Mucosa of rectum (tissue), 2 donors: ENCODE results near the gene DACT1.
A peak's percentile ranks its signal among the peaks of the same experiment; 100 is the strongest.

ENCODE experiments used
- H3K27ac ChIP-seq, 2 donors: one replicate each; pipeline ENCODE4 v1.7.0; 2013; ENCODE audit warnings: inconsistent platforms in 2 of 2, low read depth in 2 of 2, low read length in 2 of 2
- H3K27me3 ChIP-seq, 2 donors: one replicate each; pipeline ENCODE4 v1.7.0; 2013; ENCODE audit warnings: low read length in 2 of 2; ENCODE audit not compliant: control insufficient read depth in 2 of 2, insufficient read depth in 2 of 2
- H3K36me3 ChIP-seq, 2 donors: one replicate each; pipeline ENCODE4 v1.7.0; 2013; ENCODE audit warnings: low read length in 2 of 2; ENCODE audit not compliant: control insufficient read depth in 2 of 2, insufficient read depth in 2 of 2
- H3K4me1 ChIP-seq, 2 donors: one replicate each; pipeline ENCODE4 v1.7.0; 2013; ENCODE audit warnings: low read length in 2 of 2, mild to moderate bottlenecking in 1 of 2; ENCODE audit not compliant: control insufficient read depth in 2 of 2, insufficient read depth in 2 of 2
- H3K4me3 ChIP-seq, 2 donors: one replicate each; pipeline ENCODE4 v1.7.0; 2013; ENCODE audit warnings: low read length in 2 of 2
- H3K9ac ChIP-seq, 2 donors: one replicate each; pipeline ENCODE4 v1.7.0; 2013; ENCODE audit warnings: low read length in 2 of 2, low read depth in 1 of 2, mild to moderate bottlenecking in 1 of 2
- H3K9me3 ChIP-seq, 2 donors: one replicate each; pipeline ENCODE4 v1.7.0; 2013; ENCODE audit warnings: low read length in 2 of 2; ENCODE audit not compliant: control insufficient read depth in 2 of 2
- donor health status: healthy.
- donor health status: Normal muscosa, but diverticular disease.

The DACT1 gene

DNA sequence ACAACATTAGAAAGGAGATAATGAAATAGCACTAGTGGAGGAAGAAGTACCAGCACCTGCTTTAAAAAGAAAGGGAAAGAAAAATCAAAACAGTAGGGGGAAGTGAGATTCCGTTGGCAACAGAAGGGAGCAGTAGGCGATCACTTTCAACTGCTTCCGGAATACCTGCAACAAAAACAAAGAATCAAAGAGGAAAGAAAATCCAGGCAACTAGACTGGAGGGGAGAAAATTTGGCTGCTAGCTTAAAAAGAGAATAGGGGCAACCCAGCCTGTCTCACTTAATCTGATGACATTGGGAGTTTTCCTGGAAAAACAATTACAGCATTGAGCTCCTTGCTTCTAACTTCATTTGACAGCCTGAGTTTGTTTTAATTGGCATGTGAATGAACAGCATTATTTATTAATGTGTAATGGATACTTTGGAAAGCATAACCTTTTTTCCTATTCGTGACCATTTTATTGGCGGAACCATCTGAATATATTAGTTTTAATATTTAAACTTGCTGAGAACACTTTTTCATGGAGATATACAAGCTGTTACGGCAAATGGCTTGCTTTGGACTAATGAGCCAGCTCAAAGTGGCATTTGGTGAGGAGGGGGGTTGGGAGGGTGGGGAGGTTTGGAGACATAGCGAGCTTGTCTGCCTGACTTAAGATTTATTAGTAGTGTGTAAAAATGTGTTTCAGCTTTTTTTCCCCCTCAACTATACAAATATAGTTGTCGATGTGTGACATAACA, 2.5 kb upstream of the DACT1 start:
- no peak overlapping the region for H3K9ac ChIP-seq
- no peak overlapping the region for H3K4me3 ChIP-seq
- H3K27ac ChIP-seq = no peak overlapping the region
- H3K27me3 ChIP-seq = peaks cover 3% of the 10 kb centered on the region in 2 donors
- H3K36me3 ChIP-seq = no peaks in the 10 kb centered on the region
- peaks cover 10 to 12% of the 10 kb centered on the region in 2 donors for H3K4me1 ChIP-seq
- no peaks in the 10 kb centered on the region for H3K9me3 ChIP-seq

DNA sequence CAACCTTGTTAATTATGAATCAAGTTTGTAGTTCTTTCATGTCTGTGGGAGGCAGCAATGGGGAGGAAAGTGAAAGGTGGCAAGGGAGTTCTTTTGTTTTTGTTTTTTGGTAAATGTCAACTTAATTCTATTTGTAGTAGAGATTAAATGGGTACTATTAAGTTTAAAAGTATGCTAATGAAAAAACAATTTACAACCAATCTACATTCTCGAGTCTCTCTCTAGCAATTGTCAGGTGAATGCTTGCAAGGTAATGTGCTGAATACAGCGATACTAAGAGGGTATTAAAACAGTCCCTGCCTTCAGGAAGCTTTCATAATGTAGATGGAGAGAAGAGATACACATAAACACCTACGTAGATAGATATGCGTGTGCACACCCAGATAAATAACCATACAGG, 1.6 kb upstream of the DACT1 start:
- Histone ChIP-seq H3K4me1 (peaks cover 10 to 12% of the 10 kb centered on the region in 2 donors), H3K27ac (no peak overlapping the region), H3K9ac (no peak overlapping the region), H3K4me3 (no peak overlapping the region), H3K27me3 (peaks cover 3% of the 10 kb centered on the region in 2 donors), H3K9me3 (no peaks in the 10 kb centered on the region), H3K36me3 (no peaks in the 10 kb centered on the region)

GRCh38 chr14:58637040-58637390, 747 bp upstream of the DACT1 start:
- Histone ChIP-seq H3K27me3 (peaks cover 3% of the 10 kb centered on the region in 2 donors), H3K9ac (peak overlapping the region in 1 of 2 donors; percentile 14), H3K9me3 (no peaks in the 10 kb centered on the region), H3K36me3 (no peaks in the 10 kb centered on the region), H3K4me3 (peak overlapping the region; percentile 50 to 76), H3K4me1 (peaks cover 10 to 12% of the 10 kb centered on the region in 2 donors), H3K27ac (peak overlapping the region; percentile 61 to 72)

DNA sequence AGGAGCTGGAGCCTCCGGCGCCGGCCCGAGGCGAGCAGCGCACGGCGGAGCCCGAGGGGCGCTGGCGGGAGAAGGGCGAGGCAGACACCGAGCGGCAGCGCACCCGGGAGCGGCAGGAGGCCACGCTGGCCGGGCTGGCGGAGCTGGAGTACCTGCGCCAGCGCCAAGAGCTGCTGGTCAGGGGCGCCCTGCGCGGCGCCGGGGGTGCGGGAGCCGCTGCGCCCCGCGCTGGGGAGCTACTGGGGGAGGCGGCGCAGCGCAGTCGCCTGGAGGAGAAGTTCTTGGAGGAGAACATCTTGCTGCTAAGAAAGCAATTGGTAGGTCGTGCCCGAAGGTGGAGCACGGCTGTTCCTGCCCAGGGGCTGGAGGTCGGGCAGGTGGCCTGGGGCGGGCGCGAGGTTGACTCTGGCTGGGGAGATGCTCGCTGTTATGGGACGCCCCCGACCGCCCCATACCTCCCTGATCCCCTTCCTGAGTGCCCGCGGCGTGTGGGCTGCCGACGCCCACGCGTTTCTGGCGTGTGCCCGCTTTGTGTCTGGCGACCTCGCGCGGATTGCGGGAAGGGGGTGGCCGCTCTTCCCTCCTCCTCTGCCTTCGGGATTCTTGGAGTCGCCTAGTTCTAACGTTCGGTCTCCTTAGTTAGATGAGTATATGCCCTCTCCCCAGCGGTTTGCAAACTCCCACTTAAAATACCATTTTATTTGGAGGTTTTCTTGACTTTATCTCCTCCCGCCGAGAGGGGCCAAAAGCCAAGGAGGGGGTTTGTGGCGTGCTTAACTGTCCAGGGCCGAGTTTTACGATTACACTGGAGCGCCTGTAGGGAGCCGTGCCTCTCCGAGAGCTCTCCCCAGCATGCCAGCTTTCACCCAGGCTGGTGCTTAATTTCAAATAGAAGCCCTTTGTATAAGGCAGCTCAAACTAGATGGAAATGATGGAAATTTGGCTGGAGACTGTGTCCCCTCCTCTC, 752 bp downstream of the DACT1 start:
- H3K27ac ChIP-seq = peak overlapping the region; percentile 72 to 73
- peak overlapping the region; percentile 43 to 65 for H3K9ac ChIP-seq
- H3K9me3 ChIP-seq = no peaks in the 10 kb centered on the region
- peak overlapping the region; percentile 63 to 69 for H3K4me3 ChIP-seq
- H3K36me3 ChIP-seq = no peaks in the 10 kb centered on the region
- peaks cover 10 to 12% of the 10 kb centered on the region in 2 donors for H3K4me1 ChIP-seq
- H3K27me3 ChIP-seq = peaks cover 3% of the 10 kb centered on the region in 2 donors

GRCh38 chr14:58639198-58639565, 1.4 kb downstream of the DACT1 start:
- no peak overlapping the region for H3K27ac ChIP-seq
- H3K9me3 ChIP-seq = no peaks in the 10 kb centered on the region
- no peaks in the 10 kb centered on the region for H3K36me3 ChIP-seq
- peaks cover 10 to 12% of the 10 kb centered on the region in 2 donors for H3K4me1 ChIP-seq
- H3K27me3 ChIP-seq = peaks cover 3% of the 10 kb centered on the region in 2 donors
- peak overlapping the region; percentile 63 to 69 for H3K4me3 ChIP-seq
- peak overlapping the region; percentile 24 to 43 for H3K9ac ChIP-seq

DNA sequence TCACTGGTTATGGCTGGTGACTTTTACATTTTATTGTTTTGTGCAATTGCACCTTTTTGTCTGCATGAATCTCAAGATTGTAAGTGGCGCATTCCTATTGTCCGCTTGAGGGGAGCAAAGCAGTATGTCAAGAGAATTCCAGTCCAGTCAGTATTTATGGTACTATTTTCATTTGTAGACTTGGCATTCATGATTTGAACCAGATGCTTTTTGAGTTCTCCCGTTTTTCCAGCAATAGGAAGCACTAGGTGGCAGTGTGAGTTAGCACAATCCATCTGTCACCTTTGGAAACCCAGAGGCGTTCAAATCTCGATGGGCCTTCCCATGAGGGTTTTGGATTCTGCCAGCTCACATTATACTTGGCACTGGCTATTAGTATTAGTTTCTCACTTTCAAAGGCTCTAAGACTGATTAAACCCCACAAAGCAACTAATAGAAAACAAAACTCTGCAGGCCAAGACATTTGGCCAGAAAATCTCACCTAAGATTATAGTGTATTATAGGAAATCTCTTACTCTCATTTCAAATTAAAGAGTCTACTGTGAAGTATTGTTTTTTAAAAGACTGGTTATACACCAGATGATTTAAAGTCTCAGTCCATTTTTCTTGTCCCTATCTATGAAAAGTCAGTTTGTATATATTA, 2.2 kb downstream of the DACT1 start:
- Histone ChIP-seq H3K36me3 (no peaks in the 10 kb centered on the region), H3K4me1 (peaks cover 10 to 12% of the 10 kb centered on the region in 2 donors), H3K4me3 (peak overlapping the region; percentile 63 to 69), H3K27ac (no peak overlapping the region), H3K9me3 (no peaks in the 10 kb centered on the region), H3K27me3 (peaks cover 3% of the 10 kb centered on the region in 2 donors), H3K9ac (peak overlapping the region in 1 of 2 donors; percentile 24)

DNA sequence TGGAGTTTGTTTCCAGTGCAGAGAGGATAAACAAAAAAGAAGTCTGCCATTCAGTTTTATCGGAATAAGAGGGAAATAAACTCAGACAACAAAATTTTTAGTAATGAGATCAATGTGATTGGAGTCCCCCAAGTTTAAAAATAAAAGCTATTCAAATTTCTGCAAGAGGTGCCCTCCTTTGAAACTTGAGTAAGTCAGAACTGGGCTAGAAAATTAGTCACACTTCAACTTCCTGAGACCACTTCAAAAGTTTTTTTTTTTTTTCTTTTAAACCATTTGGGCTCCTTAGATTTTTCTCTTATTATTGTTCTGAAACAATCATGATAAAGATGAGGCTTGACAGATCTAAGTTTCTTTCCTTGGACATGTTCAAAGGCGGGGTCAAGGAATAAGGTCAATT, 3.2 kb downstream of the DACT1 start:
- Histone ChIP-seq H3K27me3 (peaks cover 3% of the 10 kb centered on the region in 2 donors), H3K4me1 (peaks cover 10 to 12% of the 10 kb centered on the region in 2 donors), H3K27ac (no peak overlapping the region), H3K4me3 (no peak overlapping the region), H3K9me3 (no peaks in the 10 kb centered on the region), H3K9ac (no peak overlapping the region), H3K36me3 (no peaks in the 10 kb centered on the region)

GRCh38 chr14:58641509-58641908, 3.7 kb downstream of the DACT1 start:
- Histone ChIP-seq H3K27me3 (peaks cover 3% of the 10 kb centered on the region in 2 donors), H3K9ac (no peak overlapping the region), H3K4me1 (peaks cover 10 to 12% of the 10 kb centered on the region in 2 donors), H3K27ac (no peak overlapping the region), H3K36me3 (no peaks in the 10 kb centered on the region), H3K4me3 (no peak overlapping the region), H3K9me3 (no peaks in the 10 kb centered on the region)

DNA sequence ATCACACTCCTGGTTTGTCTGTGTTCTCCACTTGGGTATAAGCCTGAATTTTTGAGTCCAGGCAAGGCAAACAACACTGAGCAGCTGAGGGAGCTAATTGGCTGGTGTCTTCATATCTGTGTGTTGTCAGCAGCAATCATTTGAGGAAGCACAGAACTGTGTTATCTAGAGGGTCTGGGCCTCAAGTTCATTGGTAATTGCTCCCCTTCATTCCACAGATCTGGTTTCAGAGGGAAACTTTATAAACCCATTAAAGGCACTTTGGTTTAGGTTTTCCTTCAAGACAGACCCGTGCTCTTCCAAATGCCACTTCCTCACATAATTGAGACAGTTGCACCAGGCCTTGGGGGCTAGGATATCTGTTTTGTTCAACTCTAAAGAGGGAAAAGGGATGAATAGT, 5.6 kb downstream of the DACT1 start:
- Histone ChIP-seq H3K9me3 (no peaks in the 10 kb centered on the region), H3K36me3 (no peaks in the 10 kb centered on the region), H3K9ac (no peak overlapping the region), H3K4me1 (peaks cover 7% of the 10 kb centered on the region in 2 donors), H3K4me3 (no peak overlapping the region), H3K27me3 (peaks cover 3% of the 10 kb centered on the region in 2 donors), H3K27ac (no peak overlapping the region)

DNA sequence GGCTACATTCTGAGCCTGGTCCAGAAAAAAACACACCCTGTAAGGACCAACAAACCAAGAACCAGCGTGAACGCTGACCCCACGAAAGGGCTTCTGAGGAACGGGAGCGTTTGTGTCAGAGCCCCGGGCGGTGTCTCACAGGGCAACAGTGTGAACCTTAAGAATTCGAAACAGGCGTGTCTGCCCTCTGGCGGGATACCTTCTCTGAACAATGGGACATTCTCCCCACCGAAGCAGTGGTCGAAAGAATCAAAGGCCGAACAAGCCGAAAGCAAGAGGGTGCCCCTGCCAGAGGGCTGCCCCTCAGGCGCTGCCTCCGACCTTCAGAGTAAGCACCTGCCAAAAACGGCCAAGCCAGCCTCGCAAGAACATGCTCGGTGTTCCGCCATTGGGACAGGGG, 7.9 kb downstream of the DACT1 start:
- Histone ChIP-seq H3K4me1 (no peaks in the 10 kb centered on the region), H3K4me3 (no peak overlapping the region), H3K36me3 (no peaks in the 10 kb centered on the region), H3K9ac (no peak overlapping the region), H3K9me3 (no peaks in the 10 kb centered on the region), H3K27ac (no peak overlapping the region), H3K27me3 (no peaks in the 10 kb centered on the region)
